Transverse colon (tissue), 4 donors: Measurements from ENCODE around the gene ERVFRD-1. TPM values are rescaled to one million over a fixed set of nuclear protein-coding genes. Genes with fewer than 3 reads are reported as not detected.
"Not testable (repeated sequence)": the region's sequence is repeated elsewhere in the genome, so short reads cannot be mapped to it uniquely, and the experiment has no call there.

Source experiments
- DNase-seq: peaks from one replicate; pipeline ENCODE4 v3.0.0-alpha.2; 2019
- H3K27ac ChIP-seq, 4 donors: fragments of 200-600 bp; sonication (generic); 2 replicates each; pipeline ENCODE4 v1.5.1; 2016 to 2018; ENCODE audit warnings: inconsistent platforms in 4 of 4
- H3K27me3 ChIP-seq: fragments of 200-600 bp; sonication (generic); 2 replicates; pipeline ENCODE4 v1.5.1; 2017; ENCODE audit warnings: inconsistent platforms
- H3K36me3 ChIP-seq, 4 donors: fragments of 200-600 bp; sonication (generic); 2 replicates each; pipeline ENCODE4 v1.5.1; 2017 to 2019; ENCODE audit warnings: inconsistent platforms in 4 of 4
- H3K4me1 ChIP-seq, 4 donors: fragments of 200-600 bp; sonication (generic); 2 replicates each; pipeline ENCODE4 v1.5.1; 2017 to 2020; ENCODE audit warnings: inconsistent platforms in 4 of 4
- H3K4me3 ChIP-seq, 4 donors: fragments of 200-600 bp; sonication (generic); 1 replicate in 1 of 4; 2 replicates in 3 of 4; pipeline versions ENCODE4 v1.5.1 to v1.6.1; 2017 to 2019; ENCODE audit warnings: inconsistent platforms in 4 of 4
- H3K9me3 ChIP-seq, 2 donors: fragments of 200-600 bp; sonication (generic); 2 replicates each; pipeline ENCODE4 v1.5.1; 2017 to 2019; ENCODE audit warnings: inconsistent platforms in 2 of 2
- EP300 ChIP-seq: sonication (generic); formaldehyde crosslinking; IDR thresholded peaks from one replicate; pipeline ENCODE4 v1.6.1; 2017; ENCODE audit warnings: antibody characterized with exemption, low read depth
- POLR2A ChIP-seq: fragments of 450-650 bp; IDR thresholded peaks from one replicate; pipeline ENCODE4 v1.6.1; 2016; ENCODE audit warnings: antibody characterized with exemption, mild to moderate bottlenecking, moderate library complexity
- POLR2AphosphoS5 ChIP-seq, 3 donors: sonication (generic); formaldehyde crosslinking; IDR thresholded peaks; one replicate each; pipeline ENCODE4 v1.6.1; 2016; ENCODE audit warnings: antibody characterized with exemption in 3 of 3
- WGBS, 2 donors: methylation state at CpG; one replicate each; pipeline ENCODE4 v1.1.5; 2018; ENCODE audit warnings: low coverage in 1 of 2; 5-methylcytosine and 5-hydroxymethylcytosine counted together
- in situ Hi-C, 4 donors: fragments of 200-750 bp; cut with MboI; loops; one replicate each; pipeline versions ENCODE4 v1.15.0 to v1.15.1; 2017; ENCODE audit warnings: low sequenced_read_pairs in 3 of 4, low pct_ligation_motif_present in 1 of 4, low pct_unique_long_range_greater_than_20kb in 1 of 4
- intact Hi-C: fragments of 100-400 bp; cut with DNase I; formaldehyde crosslinking; loops from one replicate; pipeline ENCODE4 v1.15.1; 2023; ENCODE audit warnings: low total_unique reads
- total RNA-seq, 4 donors: library from RNA; depleted of rRNA; stranded (reverse); fragments of >200 nt; gene quantifications; one replicate each; pipeline ENCODE4 v1.1.0, GENCODE V29; 2016
- TF ChIP-seq, protein P1 (sequence below), 5 experiments: fragments of 200-600 bp in 3 of 5; fragments of 450-650 bp in 2 of 5; sonication (generic) in 3 of 5; IDR thresholded peaks; 1 replicate in 2 of 5; 2 replicates in 3 of 5; pipeline ENCODE4 v1.5.1; 2016 to 2017; ENCODE audit warnings: antibody characterized with exemption in 5 of 5, inconsistent platforms in 3 of 5, mild to moderate bottlenecking in 2 of 5, moderate library complexity in 1 of 5

The ERVFRD-1 gene
- total RNA-seq, 4 donors from 2014 or later, result not detected

DNA sequence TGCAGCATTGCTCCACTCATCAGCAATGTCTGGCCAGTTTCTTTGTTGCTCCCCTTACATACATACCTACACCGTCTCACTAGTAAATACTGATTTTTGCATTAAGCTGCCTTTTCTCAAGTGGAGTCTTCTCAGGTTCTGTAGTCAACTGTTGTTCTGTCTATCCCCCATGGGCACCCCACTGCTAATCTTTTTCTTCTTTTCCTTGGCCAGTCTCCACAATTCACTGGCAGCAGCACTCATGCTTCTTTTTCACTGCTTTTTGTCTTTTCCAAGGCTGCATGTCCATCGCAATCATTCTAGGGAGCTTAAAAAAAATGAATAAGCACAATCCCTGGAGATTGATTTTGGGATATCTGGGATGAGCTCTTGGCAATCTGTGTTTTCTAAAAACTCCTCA, 10.3 kb upstream of the ERVFRD-1 start:
- in situ Hi-C loops (no loop called here), intact Hi-C loops (no loop called here)
- 91 to 95% methylated on average over 2 of the region's 2 CpGs for WGBS, 2 donors
- no peak overlapping the region for H3K27ac ChIP-seq
- H3K9me3 ChIP-seq, result no peaks in the 10 kb centered on the region
- DNase-seq, result no peak
- TF ChIP-seq POLR2A, result no peak
- no peak for TF ChIP-seq POLR2AphosphoS5 (IDR thresholded peaks at IDR 0.05)
- TF ChIP-seq, protein P1, sequence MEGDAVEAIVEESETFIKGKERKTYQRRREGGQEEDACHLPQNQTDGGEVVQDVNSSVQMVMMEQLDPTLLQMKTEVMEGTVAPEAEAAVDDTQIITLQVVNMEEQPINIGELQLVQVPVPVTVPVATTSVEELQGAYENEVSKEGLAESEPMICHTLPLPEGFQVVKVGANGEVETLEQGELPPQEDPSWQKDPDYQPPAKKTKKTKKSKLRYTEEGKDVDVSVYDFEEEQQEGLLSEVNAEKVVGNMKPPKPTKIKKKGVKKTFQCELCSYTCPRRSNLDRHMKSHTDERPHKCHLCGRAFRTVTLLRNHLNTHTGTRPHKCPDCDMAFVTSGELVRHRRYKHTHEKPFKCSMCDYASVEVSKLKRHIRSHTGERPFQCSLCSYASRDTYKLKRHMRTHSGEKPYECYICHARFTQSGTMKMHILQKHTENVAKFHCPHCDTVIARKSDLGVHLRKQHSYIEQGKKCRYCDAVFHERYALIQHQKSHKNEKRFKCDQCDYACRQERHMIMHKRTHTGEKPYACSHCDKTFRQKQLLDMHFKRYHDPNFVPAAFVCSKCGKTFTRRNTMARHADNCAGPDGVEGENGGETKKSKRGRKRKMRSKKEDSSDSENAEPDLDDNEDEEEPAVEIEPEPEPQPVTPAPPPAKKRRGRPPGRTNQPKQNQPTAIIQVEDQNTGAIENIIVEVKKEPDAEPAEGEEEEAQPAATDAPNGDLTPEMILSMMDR (IDR thresholded peaks at IDR 0.05), result no peak
- no peak for TF ChIP-seq EP300
- H3K4me3 ChIP-seq, result no peak overlapping the region
- no peaks in the 10 kb centered on the region for H3K27me3 ChIP-seq
- no peaks in the 10 kb centered on the region for H3K36me3 ChIP-seq
- H3K4me1 ChIP-seq, result peaks cover 0 to 4% (median 2%) of the 10 kb centered on the region in 4 donors

DNA sequence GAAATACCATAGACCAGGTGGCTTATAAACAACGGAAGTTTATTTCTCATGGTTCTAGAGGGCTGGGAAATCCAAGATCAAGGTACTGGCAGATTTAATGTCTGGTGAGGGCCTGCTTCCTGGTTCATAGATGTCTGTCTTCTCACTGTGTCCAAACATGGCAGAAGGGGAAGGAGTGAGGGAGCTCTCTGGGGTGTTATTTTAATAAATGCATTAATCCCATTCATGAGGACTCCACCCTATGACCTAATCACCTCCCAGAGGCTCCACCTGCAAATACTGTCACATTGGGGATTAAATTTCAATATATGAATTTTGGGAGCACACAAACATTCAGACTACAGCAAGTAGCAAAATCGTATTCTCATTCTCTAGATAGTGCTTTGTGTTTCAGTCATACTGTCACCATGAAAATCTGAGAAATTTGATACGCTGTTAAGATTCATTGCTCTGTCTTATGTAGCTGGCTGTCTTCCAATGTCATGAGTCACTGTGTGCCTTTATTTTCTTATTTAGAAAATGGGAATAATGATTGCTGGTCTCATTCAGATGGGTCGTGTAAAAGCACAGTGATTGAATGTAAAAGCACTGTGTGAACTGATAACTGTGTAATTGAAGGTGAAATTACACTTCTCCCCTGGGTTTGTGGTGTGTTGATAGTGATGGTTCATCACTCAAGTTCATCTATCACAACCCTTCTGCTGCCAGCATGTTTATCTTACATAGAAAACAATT, 8.9 kb upstream of the ERVFRD-1 start:
- Histone ChIP-seq H3K4me3 (no peak overlapping the region), H3K36me3 (no peaks in the 10 kb centered on the region), H3K9me3 (no peaks in the 10 kb centered on the region), H3K27me3 (no peaks in the 10 kb centered on the region), H3K4me1 (peaks cover 0 to 5% (median 4%) of the 10 kb centered on the region in 4 donors), H3K27ac (no peak overlapping the region)
- WGBS, 2 donors, result 75 to 76% methylated on average over 2 to 4 of the region's 4 CpGs
- in situ Hi-C loops, result no loop called here
- no peak for TF ChIP-seq POLR2A
- TF ChIP-seq, protein P1 (IDR thresholded peaks at IDR 0.05), result no peak
- DNase-seq, result no peak
- intact Hi-C loops, result no loop called here

DNA sequence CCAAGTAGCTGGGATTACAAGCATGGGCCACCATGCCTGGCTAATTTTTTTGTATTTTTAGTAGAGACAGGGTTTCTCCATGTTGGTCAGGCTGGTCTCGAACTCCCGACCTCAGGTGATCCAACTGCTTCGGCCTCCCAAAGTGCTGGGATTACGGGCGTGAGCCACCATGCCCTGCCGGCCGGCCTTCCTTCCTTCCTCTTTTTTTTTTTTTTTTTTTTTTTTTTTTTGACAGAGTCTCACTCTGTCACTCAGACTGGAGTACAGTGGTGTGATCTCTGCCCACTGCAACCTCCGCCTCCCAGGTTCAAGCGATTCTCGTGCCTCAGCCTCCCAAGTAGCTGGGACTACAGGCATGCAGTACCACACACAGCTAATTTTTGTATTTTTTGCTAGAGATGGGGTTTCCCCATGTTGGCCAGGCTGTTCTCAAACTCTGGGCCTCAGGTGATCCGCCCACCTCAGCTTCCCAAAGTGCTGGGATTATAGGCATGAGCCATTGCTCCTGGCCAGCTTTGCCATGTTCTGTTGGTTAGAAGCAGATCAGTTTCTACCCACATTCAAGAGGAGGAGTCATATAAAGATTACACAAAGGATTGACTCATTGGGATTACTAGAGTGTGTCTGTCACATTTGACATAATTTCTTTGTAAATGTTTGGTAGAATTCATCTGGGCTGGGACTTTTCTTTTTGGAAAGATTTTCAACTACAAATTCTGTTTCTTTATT, 4.4 kb upstream of the ERVFRD-1 start:
- DNase-seq, in situ Hi-C loops, H3K27me3 ChIP-seq, H3K36me3 ChIP-seq, H3K4me3 ChIP-seq, H3K27ac ChIP-seq, intact Hi-C loops, H3K4me1 ChIP-seq, H3K9me3 ChIP-seq: not testable (repeated sequence)
- WGBS, 2 donors, result 77 to 95% methylated on average over 7 to 11 of the region's 11 CpGs

DNA sequence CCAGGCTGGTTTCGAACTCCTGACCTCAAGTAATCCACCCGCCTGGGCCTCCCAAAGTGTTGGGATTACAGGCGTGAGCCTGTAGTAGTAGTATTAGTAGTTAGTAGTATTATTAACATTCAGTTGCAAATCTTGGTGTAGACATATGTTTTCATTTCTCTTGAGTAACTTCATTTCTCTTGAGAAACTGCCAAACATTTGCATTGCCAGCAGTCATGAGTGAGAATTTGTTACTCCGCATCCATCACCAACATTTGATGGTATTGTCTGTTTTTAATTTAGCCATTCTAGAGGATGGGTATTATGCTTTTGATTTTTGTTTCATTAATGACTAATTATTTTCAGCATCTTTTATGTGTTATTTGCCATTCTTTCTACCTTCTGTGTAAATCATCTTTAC, 1.5 kb upstream of the ERVFRD-1 start:
- in situ Hi-C loops, result no loop called here
- Histone ChIP-seq H3K36me3 (no peaks in the 10 kb centered on the region), H3K27me3 (no peaks in the 10 kb centered on the region), H3K4me3 (no peak overlapping the region), H3K4me1 (peaks cover 0 to 5% (median 0%) of the 10 kb centered on the region in 4 donors), H3K9me3 (no peaks in the 10 kb centered on the region), H3K27ac (no peak overlapping the region)
- DNase-seq, result no peak
- WGBS, 2 donors, result 88 to 90% methylated on average over 1 to 4 of the region's 4 CpGs
- intact Hi-C loops, result no loop called here
- TF ChIP-seq POLR2AphosphoS5 (IDR thresholded peaks at IDR 0.05), result no peak

DNA sequence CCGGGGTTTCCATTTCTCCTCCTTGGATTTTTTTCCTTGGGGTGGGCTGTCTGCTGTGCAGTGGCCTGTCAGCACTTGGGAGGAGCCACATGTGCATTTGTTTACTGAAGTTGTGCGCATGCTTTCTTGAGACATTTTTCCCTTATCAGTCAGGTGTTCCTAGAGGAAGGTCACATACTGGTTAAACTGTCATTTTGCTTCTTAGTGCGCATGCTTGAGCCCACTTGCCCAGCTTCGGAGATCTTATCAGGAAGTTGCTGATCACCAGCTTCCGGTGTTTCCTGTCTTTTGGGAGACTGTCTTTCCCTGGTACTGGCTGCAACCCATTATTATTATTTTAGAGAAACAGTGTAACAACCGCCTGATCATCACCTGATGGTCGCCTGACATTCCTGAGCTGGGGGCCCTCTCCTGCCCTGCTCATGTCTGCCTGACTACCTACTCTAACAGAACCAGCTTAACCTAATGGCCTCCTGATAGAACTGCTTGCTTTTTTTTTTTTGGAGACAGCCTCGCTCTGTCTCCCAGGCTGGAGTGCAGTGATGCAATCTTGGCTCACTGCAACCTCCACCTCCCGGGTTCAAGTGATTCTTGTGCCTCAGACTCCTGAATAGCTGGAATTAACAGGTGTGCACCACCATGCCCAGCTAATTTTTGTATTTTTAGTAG, 378 bp upstream of the ERVFRD-1 start:
- 71 to 78% methylated on average over 7 to 9 of the region's 9 CpGs for WGBS, 2 donors
- intact Hi-C loops, result no loop called here
- no peaks in the 10 kb centered on the region for H3K9me3 ChIP-seq

More for the DNA sequence above, 378 bp upstream of the ERVFRD-1 start:
- no peak for DNase-seq
- Histone ChIP-seq H3K4me3 (no peak overlapping the region), H3K27me3 (no peaks in the 10 kb centered on the region), H3K36me3 (no peaks in the 10 kb centered on the region), H3K27ac (no peak overlapping the region), H3K4me1 (peaks cover 0 to 5% (median 0%) of the 10 kb centered on the region in 4 donors)
- in situ Hi-C loops, result no loop called here
- TF ChIP-seq POLR2AphosphoS5 (IDR thresholded peaks at IDR 0.05) (no peak), EP300 (no peak), POLR2A (no peak)
- TF ChIP-seq, protein P1 (IDR thresholded peaks at IDR 0.05), result no peak
